ENCODE results near the gene AKAP12.
A peak's percentile ranks its signal among the peaks of the same experiment; 100 is the strongest.

Gene AKAP12

GRCh38 chr6:151239603-151240035 is at the start of gene AKAP12:
AKAP12 (plus strand) TSS chr6:151239967; CDS start chr6:151240563, 596 bp downstream.
- no peak for DNase-seq

GRCh38 chr6:151191527-151191926 is 48.2 kb upstream of the AKAP12 start:
- DNase-seq: no peak

GRCh38 chr6:151196555-151196954 is 43.2 kb upstream of the AKAP12 start:
- no peak for DNase-seq

- DNase-seq: no peak
Observed at GRCh38 chr6:151197556-151197955, 42.2 kb upstream of the AKAP12 start.

GRCh38 chr6:151199991-151200390 is 39.8 kb upstream of the AKAP12 start:
- DNase-seq: no peak

GRCh38 chr6:151205721-151206600 is 33.8 kb upstream of the AKAP12 start:
- DNase-seq: no peak

GRCh38 chr6:151207674-151208073 is 32.1 kb upstream of the AKAP12 start:
- no peak for DNase-seq

- DNase-seq: peak; percentile 60
Observed at GRCh38 chr6:151209071-151209831, 30.5 kb upstream of the AKAP12 start.

GRCh38 chr6:151211075-151211474 is 28.7 kb upstream of the AKAP12 start:
- no peak for DNase-seq

- DNase-seq: no peak
Observed at GRCh38 chr6:151213352-151213751, 26.4 kb upstream of the AKAP12 start.

- DNase-seq: no peak
Observed at GRCh38 chr6:151215999-151216398, 23.8 kb upstream of the AKAP12 start.

GRCh38 chr6:151216804-151217203 is 23.0 kb upstream of the AKAP12 start:
- DNase-seq: no peak

GRCh38 chr6:151219192-151219591 is 20.6 kb upstream of the AKAP12 start:
- no peak for DNase-seq

GRCh38 chr6:151224076-151224475 is 15.7 kb upstream of the AKAP12 start:
- DNase-seq: no peak

- no peak for DNase-seq
Observed at GRCh38 chr6:151225919-151226318, 13.8 kb upstream of the AKAP12 start.

- DNase-seq: no peak
Observed at GRCh38 chr6:151228788-151229400, 10.9 kb upstream of the AKAP12 start.

- no peak for DNase-seq
Observed at GRCh38 chr6:151229401-151230276, 10.1 kb upstream of the AKAP12 start.

- no peak for DNase-seq
Observed at GRCh38 chr6:151230277-151230577, 9.5 kb upstream of the AKAP12 start.

- no peak for DNase-seq
Observed at GRCh38 chr6:151232899-151233298, 6.9 kb upstream of the AKAP12 start.

- DNase-seq: no peak
Observed at GRCh38 chr6:151233731-151234130, 6.0 kb upstream of the AKAP12 start.

GRCh38 chr6:151236668-151237401 is 2.9 kb upstream of the AKAP12 start:
- no peak for DNase-seq

Data from NCI-H1105 treated with DMSO at 0.1 percent for 48 hours (cell line).